ENCODE results near the gene SPX.

SPX gene

GRCh38 chr12:21526053-21526452 is at the start of gene SPX:
TSS of gene SPX (plus strand) at chr12:21526296. CDS start at chr12:21526473, 177 bp downstream.
- DNase-seq: no peak

GRCh38 chr12:21476949-21477348 is 49.1 kb upstream of the SPX start:
- no peak for DNase-seq

DNA sequence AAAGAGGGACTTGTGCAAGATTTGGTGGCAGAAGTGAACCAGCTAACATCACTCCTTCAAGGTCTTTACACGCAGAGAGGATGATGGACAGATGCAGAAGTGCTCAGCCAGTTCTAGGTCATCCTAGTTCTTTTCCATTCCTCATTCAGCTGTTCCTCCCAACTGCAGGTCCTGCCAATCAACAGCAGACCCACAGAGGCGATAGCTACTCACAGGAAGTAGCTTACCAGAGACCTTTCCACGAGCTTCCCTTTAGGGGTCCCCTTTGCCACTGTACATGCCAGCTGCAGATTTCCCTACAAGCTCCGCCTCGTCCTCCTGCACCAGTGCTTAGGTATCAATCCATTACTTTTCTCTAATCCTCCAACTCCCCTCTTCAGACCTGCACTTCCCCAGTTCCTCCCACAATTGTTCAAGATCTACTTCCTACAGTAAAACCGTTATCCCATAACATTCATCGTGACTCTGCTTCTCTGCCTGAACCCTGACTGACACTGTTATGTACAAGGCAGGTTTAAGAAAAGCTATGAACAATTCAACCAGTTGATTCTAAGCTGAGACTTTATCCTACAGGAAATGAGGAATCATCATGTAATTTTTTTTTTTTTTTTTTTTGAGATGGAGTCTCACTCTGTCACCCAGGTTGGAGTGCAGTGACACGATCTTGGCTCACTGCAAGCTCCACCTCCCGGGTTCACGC is 47.2 kb upstream of the SPX start:
- DNase-seq: no peak

- DNase-seq: no peak
These were observed 42.6 kb upstream of the SPX start for GRCh38 chr12:21483531-21483930.

GRCh38 chr12:21485998-21486397 is 40.1 kb upstream of the SPX start:
- no peak for DNase-seq

- no peak for DNase-seq
These were observed 26.3 kb upstream of the SPX start for GRCh38 chr12:21499765-21500164.

DNA sequence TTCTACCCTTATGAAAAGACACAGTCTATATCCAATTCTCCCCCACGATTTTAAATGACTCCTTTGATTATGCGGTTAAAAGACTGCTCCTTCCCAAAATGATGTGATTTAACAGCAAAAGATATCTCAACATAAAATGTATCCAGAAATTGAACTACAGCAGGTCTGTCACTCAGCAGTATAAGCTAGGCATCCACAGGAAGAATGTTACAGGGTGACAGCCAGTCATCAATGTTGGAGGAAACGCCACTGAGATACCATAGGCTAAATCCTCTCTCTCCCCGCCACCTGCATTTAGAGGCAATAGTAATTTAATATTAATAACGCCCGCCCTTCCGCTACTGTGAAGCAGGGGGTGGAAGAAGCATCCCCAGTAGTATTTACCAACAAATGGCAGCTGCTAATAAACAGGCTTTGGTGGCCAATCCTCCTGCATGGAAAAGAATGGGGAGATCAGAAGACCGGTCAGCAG is 25.3 kb upstream of the SPX start:
- no peak for DNase-seq

DNA sequence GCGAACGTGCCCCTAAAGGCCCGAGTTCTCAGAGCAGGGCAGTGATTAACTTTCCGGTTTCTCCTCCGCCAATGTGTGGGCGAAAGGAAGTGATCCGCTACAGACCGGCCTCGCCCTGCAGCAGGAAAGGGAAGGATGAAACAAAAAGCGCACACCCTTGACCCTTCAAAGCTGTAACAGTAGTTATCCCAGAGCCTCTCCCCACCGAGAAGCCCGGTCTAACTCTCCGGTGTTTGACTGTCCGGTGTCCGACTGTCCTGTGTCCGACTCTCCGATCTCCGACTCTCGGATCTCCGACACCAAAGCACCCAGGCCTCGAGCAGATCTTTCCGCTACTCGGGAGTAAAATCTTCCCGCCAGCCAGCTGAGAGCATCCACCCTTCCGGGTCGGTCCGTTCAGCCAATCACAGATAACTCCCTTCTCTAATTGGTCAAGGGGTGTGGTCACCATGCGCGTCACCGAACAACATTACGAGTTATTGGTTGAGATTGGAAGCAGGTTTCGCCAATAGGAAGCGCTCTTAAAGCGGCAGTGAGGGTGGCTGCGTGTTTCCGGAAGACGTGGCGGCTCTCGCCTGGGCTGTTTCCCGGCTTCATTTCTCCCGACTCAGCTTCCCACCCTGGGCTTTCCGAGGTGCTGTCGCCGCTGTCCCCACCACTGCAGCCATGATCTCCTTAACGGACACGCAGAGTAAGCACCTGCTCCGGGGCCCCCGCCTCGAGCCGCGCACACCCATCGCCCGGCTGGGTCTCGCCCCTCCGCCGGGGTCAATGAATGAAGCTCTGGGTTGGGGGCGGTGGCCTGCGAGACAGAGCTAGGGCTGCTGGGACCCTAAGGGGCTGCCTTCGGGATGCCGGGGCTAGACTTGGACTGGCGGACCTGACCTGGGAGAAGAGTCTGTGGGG is 24.6 kb upstream of the SPX start, which contains the start of the genes GOLT1B and RECQL:
Gene GOLT1B, plus strand, starts transcription at position 532 of the 906 bp plus-strand sequence. Its CDS starts 135 bp downstream, at position 667.
Gene RECQL, minus strand, starts transcription at position 378 of the 906 bp plus-strand sequence. CDS start 2,065 bp downstream, outside the sequence.
- peak; percentile 98 to 100 for DNase-seq

DNA sequence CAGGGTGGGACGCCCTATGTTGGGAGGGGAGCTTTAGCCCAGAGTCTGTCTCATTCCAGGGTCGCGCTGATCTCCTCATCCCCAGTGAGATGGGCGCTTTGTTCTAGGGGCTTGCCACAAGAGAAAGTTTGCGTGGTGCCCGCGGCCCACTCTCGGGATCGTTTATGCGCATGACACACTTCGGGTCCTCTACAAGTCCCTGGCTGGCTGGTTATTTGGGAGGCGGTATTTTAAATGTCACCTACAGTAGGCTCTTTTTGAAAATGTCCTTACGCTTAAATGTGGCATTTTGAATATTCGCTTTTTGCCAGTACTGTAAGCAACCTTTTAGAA is 24.0 kb upstream of the SPX start:
- DNase-seq: peak in 1 of 2 experiments; percentile 17

DNA sequence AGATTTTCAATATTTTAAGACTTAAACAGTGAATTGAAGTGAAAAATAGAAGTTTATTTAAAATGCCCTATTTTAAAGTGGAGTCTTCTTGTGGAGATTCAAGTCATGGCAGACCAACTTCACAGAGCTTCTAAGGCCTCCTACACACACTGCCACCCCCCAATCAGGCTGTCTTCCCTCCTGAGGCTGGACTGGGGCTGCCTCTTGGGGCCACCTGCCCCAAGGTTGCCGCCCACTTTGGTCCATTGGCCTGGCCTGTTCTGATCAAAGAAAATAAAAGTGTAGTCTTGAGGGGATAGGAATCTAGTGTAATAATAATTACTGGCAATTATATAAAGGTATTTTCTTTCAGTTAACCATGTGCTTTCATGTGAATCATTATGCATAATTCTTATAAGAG is 23.2 kb upstream of the SPX start:
- DNase-seq: no peak

DNA sequence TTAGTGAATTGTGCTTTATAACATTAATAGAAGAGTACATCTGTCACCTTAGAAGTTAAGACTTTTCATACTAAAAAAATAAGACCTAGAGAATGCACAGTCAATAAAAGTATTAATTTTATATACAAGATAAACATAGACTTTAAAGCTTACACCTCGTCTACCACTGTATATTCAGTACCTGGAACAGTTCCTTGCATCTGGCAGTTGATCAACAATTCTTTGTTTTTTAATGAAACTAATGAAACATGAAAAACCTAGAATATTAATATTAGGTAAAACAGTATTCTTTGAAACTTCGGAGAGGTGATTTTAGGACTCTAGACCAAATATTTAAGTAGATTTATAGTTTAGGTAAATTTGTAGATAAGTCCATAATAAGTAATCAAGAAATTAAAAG is 20.2 kb upstream of the SPX start:
- DNase-seq: no peak

GRCh38 chr12:21507849-21508248 is 18.2 kb upstream of the SPX start:
- no peak for DNase-seq

- no peak for DNase-seq
These were observed 16.3 kb upstream of the SPX start for GRCh38 chr12:21509768-21510167.

DNA sequence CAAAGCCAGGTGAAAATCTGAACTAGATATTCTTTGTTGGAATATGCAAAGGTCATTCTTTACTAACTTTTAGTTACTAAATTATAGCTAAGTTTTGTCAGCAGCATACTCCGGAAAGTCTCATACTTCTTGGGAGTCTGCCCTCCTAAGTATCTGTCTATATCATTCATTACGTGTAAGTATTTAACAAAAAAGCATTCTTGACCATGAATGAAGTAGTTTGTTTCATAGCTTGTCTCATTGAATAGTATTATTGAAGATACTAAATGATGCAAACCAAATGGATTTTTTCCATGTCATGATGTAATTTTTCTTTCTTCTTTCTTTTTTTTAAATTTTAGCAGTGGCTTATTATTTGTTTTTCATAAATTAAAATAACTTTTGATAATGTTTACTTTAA is 9.8 kb upstream of the SPX start:
- DNase-seq: no peak

GRCh38 chr12:21518451-21518850 is 7.6 kb upstream of the SPX start:
- no peak for DNase-seq

DNA sequence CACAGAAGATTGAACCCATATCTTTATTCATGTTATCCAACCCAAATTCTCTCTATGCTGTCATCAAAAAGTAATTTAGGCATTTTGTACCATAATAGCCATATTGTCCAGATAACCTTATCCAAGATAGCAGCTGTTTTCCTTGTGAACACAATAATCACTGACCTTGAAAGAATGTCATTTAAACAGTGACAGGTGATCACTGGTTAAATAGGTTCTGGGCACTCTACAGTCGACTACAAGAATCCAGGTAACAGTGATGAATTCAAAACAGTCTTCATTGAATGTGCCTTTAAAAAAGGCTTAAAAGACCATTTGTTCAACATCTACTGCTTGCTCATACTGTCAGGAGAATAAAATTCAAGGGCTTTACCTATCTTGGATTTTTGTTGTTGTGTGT is 4.6 kb upstream of the SPX start:
- no peak for DNase-seq

DNA sequence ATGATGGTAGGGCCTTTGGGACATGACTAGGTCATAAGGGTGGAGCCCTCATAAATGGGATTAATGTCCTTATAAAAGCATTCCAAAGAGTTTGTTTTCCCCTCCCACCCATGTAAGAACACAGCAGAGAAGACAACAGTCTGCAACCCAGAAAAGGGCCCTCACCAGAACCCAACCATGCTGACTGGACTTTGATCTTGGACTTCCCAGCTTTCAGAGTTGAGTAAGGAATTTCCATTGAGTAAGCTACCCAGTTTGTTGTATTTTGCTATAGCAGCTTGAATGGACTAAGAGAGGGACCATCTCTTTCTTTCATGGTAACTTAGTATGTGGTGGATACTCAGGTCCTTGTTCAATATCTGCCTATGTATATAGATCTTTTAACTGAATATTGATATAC is 2.9 kb upstream of the SPX start:
- DNase-seq: no peak

DNA sequence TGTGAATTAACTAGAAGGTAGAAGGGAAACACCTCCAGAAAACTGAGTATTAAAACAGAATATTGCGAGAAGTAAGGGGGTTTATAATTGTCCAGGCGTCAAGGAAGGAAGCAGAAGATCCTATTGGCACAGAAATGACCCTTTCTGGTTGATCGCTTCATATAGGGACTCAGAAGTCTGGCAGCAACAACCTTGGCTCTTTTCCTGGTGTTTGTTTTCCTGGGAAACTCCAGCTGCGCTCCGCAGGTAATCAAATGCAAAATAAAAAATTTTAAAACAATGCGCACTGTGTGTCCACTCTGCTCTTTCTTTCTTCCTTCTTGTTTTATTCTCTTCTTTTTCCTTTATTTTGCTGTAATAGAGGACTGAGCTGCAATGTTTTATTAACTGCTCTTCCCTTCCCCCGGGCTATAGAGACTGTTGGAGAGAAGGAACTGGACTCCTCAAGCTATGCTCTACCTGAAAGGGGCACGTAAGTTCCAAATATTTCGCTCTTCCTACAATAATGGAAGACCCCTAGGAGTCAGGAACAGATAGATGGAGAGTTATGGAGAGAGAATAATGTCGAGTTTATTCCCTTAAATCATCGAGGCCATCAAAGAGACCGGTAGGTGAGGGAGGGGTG is 737 bp downstream of the SPX start:
- DNase-seq: no peak

- no peak for DNase-seq
These were observed 1.5 kb downstream of the SPX start for GRCh38 chr12:21527451-21528180.

GRCh38 chr12:21528953-21529352 is 2.9 kb downstream of the SPX start:
- no peak for DNase-seq

GRCh38 chr12:21529456-21529855 is 3.4 kb downstream of the SPX start:
- DNase-seq: no peak

DNA sequence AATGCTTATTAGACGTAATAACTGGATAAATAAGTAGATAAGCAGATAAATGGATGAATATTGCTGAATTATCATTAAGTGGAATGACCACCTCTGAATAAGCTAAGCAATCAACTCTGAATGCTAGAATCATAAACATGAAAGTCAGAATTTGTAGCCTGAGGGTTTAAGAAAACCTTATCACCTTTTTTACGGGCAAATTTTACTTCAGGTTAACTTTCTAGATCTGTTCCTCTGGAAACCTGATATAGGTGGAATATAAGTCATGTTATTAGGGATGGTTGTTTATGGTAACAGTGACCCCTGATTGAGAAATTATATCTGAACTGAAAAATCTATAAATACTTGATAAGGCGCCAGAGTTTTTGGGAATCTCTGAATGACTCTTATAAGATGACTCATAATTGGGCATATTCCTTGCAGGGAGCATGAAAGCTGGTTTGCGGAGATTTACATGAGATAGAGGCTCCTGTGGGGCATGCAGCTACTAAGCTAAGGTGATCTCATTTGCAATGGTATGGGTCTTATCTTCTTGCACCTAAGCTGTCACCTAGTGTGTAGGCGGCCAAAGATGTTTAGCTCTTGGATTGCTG is 12.1 kb downstream of the SPX start:
- no peak for DNase-seq
